Measurements from ENCODE around the gene PDAP1.

- TF ChIP-seq EZH2phosphoT487 (IDR thresholded peaks at IDR 0.05; ENCODE audit: borderline replicate concordance), result no peak
- no peak for TF ChIP-seq CTCF (conservative IDR thresholded peaks at IDR 0.05; ENCODE audit: low read length)
Measured at GRCh38 chr7:99380032-99380822, 28.2 kb downstream of the PDAP1 start.

Data from Loucy (cell line).